Right lobe of liver (tissue), 4 donors: ENCODE results near the gene MYO1D.

Experiments
- POLR2A ChIP-seq: fragments of 450-650 bp; IDR thresholded peaks from one replicate; pipeline ENCODE4 v1.6.1; 2017; ENCODE audit warnings: antibody characterized with exemption, mild to moderate bottlenecking
- TF ChIP-seq, protein P1 (sequence below), 4 donors: fragments of 200-600 bp in 3 of 4; fragments of 450-650 bp in 1 of 4; IDR thresholded peaks; one replicate each; pipeline versions ENCODE4 v1.5.1 to v1.8.0; 2016 to 2022; ENCODE audit warnings: antibody characterized with exemption in 4 of 4, mild to moderate bottlenecking in 2 of 4
- donor health status: DM: no; HTN: no; CAD: no.
- donor health status: DM: no; HTN: no; CAD: no.
- donor health status: DM: no; HTN: yes; CAD: no.

DNA sequence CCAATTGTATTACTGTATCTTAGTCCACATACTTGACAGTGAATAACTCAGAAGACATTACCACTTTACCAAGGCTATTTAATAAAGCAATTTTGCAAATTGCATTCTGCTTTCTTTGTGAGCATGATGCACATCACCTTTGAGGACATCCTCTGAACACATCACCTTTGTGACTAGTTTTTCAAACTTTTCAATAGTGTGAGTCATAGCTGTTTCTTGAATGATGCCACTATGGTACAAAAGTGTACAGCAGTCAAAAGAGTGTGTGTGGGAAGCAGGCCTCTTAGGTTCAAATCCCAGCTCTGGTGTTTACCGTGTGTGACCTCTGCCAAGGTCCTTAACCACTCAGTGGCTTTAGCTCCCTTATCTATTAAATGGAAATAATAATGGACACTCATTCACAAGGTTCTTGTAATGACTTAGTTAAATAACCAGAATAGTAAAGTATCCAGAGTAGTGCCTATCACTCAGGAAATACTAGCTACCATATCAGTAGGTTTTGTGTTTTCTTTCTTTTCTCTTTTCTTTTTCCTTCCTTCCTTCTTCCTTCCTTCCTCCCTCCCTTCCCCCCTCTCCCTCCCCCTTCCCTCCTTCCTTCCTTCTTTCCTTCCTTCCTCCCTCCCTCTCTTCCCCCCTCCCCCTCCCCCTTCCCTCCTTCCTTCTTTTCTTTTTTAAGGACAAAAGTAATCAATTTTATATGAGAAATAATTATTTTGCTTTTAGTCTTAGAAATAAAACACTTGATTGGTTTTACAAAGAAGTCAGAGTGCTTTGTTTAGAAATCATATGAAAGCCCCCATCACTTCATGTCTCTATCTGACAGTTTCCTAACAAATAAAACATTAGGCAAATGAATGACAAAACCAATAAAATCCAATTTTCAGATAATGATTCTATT, 178.9 kb downstream of the MYO1D start:
- TF ChIP-seq, protein P1, sequence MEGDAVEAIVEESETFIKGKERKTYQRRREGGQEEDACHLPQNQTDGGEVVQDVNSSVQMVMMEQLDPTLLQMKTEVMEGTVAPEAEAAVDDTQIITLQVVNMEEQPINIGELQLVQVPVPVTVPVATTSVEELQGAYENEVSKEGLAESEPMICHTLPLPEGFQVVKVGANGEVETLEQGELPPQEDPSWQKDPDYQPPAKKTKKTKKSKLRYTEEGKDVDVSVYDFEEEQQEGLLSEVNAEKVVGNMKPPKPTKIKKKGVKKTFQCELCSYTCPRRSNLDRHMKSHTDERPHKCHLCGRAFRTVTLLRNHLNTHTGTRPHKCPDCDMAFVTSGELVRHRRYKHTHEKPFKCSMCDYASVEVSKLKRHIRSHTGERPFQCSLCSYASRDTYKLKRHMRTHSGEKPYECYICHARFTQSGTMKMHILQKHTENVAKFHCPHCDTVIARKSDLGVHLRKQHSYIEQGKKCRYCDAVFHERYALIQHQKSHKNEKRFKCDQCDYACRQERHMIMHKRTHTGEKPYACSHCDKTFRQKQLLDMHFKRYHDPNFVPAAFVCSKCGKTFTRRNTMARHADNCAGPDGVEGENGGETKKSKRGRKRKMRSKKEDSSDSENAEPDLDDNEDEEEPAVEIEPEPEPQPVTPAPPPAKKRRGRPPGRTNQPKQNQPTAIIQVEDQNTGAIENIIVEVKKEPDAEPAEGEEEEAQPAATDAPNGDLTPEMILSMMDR (IDR thresholded peaks at IDR 0.05) = no peak
- no peak for TF ChIP-seq POLR2A
